Mesendoderm (in vitro differentiated cells): Measurements from ENCODE around the gene TMEM200B.

ENCODE experiments used
- DNase-seq: peaks from one replicate; pipeline ENCODE4 v3.0.0; 2013
- H2AK5ac ChIP-seq: 2 replicates; pipeline ENCODE4 v1.6.1; 2013; ENCODE audit warnings: low read length, inconsistent platforms
- H2BK120ac ChIP-seq: 2 replicates; pipeline ENCODE4 v1.6.1; 2013; ENCODE audit warnings: low read depth, mild to moderate bottlenecking, low read length, moderate library complexity, mixed read lengths
- H2BK15ac ChIP-seq: replicated peaks from 2 replicates; pipeline ENCODE4 v1.6.1; 2013; ENCODE audit warnings: low read depth, mild to moderate bottlenecking, moderate library complexity
- H2BK5ac ChIP-seq: 2 replicates; pipeline ENCODE4 v1.6.1; 2013; ENCODE audit warnings: low read length, inconsistent platforms
- H3K18ac ChIP-seq: 2 replicates; pipeline ENCODE4 v1.6.1; 2013; ENCODE audit warnings: mild to moderate bottlenecking, low read length, mixed read lengths
- H3K23ac ChIP-seq: one replicate; pipeline ENCODE4 v1.6.1; 2013; ENCODE audit warnings: low read length
- H3K27ac ChIP-seq: 2 replicates; pipeline ENCODE4 v1.5.1; 2013; ENCODE audit warnings: low read depth, mild to moderate bottlenecking, inconsistent platforms, low read length, moderate library complexity
- H3K27me3 ChIP-seq: 2 replicates; pipeline ENCODE4 v1.6.1; 2013; ENCODE audit warnings: low read length, control low read depth, mild to moderate bottlenecking, inconsistent platforms; ENCODE audit not compliant: insufficient read depth, poor library complexity
- H3K36me3 ChIP-seq: 2 replicates; pipeline ENCODE4 v1.6.1; 2013; ENCODE audit warnings: low read length, inconsistent platforms; ENCODE audit not compliant: control insufficient read depth, insufficient read depth
- H3K4ac ChIP-seq: one replicate; pipeline ENCODE4 v1.6.1; 2013; ENCODE audit warnings: low read depth, mild to moderate bottlenecking, low read length, moderate library complexity
- H3K4me1 ChIP-seq: 2 replicates; pipeline ENCODE4 v1.6.1; 2013; ENCODE audit warnings: low read depth, low read length, inconsistent platforms; ENCODE audit not compliant: control insufficient read depth
- H3K4me2 ChIP-seq: 2 replicates; pipeline ENCODE4 v1.6.1; 2013; ENCODE audit warnings: low read length
- H3K4me3 ChIP-seq: 2 replicates; pipeline ENCODE4 v1.5.1; 2013; ENCODE audit warnings: mild to moderate bottlenecking, low read length
- H3K56ac ChIP-seq: one replicate; pipeline ENCODE4 v1.6.1; 2013; ENCODE audit warnings: low read length
- H3K79me1 ChIP-seq: 2 replicates; pipeline ENCODE4 v1.6.1; 2013; ENCODE audit warnings: low read length, inconsistent platforms
- H3K79me2 ChIP-seq: 2 replicates; pipeline ENCODE4 v1.6.1; 2013; ENCODE audit warnings: mild to moderate bottlenecking, low read length; ENCODE audit not compliant: control insufficient read depth, insufficient read depth
- H3K9ac ChIP-seq: 2 replicates; pipeline ENCODE4 v1.6.1; 2013; ENCODE audit warnings: low read length, inconsistent platforms
- H4K5ac ChIP-seq: one replicate; pipeline ENCODE4 v1.6.1; 2013; ENCODE audit warnings: low read length
- H4K8ac ChIP-seq: one replicate; pipeline ENCODE4 v1.6.1; 2013; ENCODE audit warnings: low read depth, mild to moderate bottlenecking, control low read depth, low read length, moderate library complexity
- WGBS: extraction: QIAGEN DNeasy Blood & Tissue Kit; methylation state at CpG from one replicate; pipeline ENCODE4 v1.1.7; 2013; ENCODE audit warnings: low lambda C conversion rate, missing lambda C conversion rate; ENCODE audit not compliant: insufficient coverage; ENCODE audit errors: extremely low coverage; 5-methylcytosine and 5-hydroxymethylcytosine counted together

Gene TMEM200B

GRCh38 chr1:29166291-29166878 lies 42.7 kb upstream of the TMEM200B start:
- Histone ChIP-seq H3K4me1 (peaks cover 6% of the 10 kb centered on the region), H3K27me3 (no peaks in the 10 kb centered on the region), H2BK5ac (no peak overlapping the region), H3K56ac (no peak overlapping the region), H3K36me3 (no peaks in the 10 kb centered on the region), H3K4ac (no peak overlapping the region), H3K27ac (peak overlapping the region; percentile 22), H3K18ac (no peak overlapping the region), H3K4me2 (no peak overlapping the region), H3K79me2 (peaks cover 65% of the 10 kb centered on the region), H2BK15ac (no peak overlapping the region), H3K79me1 (peaks cover 20% of the 10 kb centered on the region), H3K9ac (no peak overlapping the region), H4K5ac (no peak overlapping the region), H2BK120ac (no peak overlapping the region), H4K8ac (no peak overlapping the region), H3K23ac (no peak overlapping the region), H3K4me3 (no peak overlapping the region), H2AK5ac (no peak overlapping the region)
- peak; percentile 44 for DNase-seq
- WGBS, result no CpG with 5 or more reads among the region's 9 CpGs

- Histone ChIP-seq H2BK120ac (no peak overlapping the region), H3K23ac (no peak overlapping the region), H3K4me2 (no peak overlapping the region), H3K79me2 (peaks cover 50% of the 10 kb centered on the region), H3K4ac (no peak overlapping the region), H2BK5ac (no peak overlapping the region), H2AK5ac (no peak overlapping the region), H3K18ac (no peak overlapping the region), H4K5ac (no peak overlapping the region), H3K36me3 (no peaks in the 10 kb centered on the region), H2BK15ac (no peak overlapping the region), H3K27ac (no peak overlapping the region), H3K4me1 (peaks cover 6% of the 10 kb centered on the region), H3K79me1 (peaks cover 14% of the 10 kb centered on the region), H4K8ac (no peak overlapping the region), H3K27me3 (no peaks in the 10 kb centered on the region), H3K4me3 (no peak overlapping the region), H3K9ac (no peak overlapping the region), H3K56ac (no peak overlapping the region)
- WGBS, result no CpG with 5 or more reads among the region's 4 CpGs
- DNase-seq, result no peak
Measured at GRCh38 chr1:29164588-29164987, 40.9 kb upstream of the TMEM200B start.

- H2AK5ac ChIP-seq, result no peak overlapping the region
- H3K27ac ChIP-seq, result no peak overlapping the region
- no peak overlapping the region for H4K8ac ChIP-seq
- H3K4ac ChIP-seq, result no peak overlapping the region
- peaks cover 39% of the 10 kb centered on the region for H3K79me2 ChIP-seq
- no peak overlapping the region for H3K23ac ChIP-seq
- H3K27me3 ChIP-seq, result no peaks in the 10 kb centered on the region
- no peak for DNase-seq
- peaks cover 2% of the 10 kb centered on the region for H3K36me3 ChIP-seq
- H4K5ac ChIP-seq, result no peak overlapping the region
- no peak overlapping the region for H3K4me3 ChIP-seq
- no peak overlapping the region for H2BK120ac ChIP-seq
- H3K79me1 ChIP-seq, result peaks cover 9% of the 10 kb centered on the region
- H2BK5ac ChIP-seq, result no peak overlapping the region
- H3K4me1 ChIP-seq, result peaks cover 6% of the 10 kb centered on the region
- no CpG with 5 or more reads among the region's 9 CpGs for WGBS
- no peak overlapping the region for H3K18ac ChIP-seq
- no peak overlapping the region for H2BK15ac ChIP-seq
- H3K56ac ChIP-seq, result no peak overlapping the region
- H3K4me2 ChIP-seq, result no peak overlapping the region
- no peak overlapping the region for H3K9ac ChIP-seq
Measured at GRCh38 chr1:29162476-29163138, 38.9 kb upstream of the TMEM200B start.

- H2BK120ac ChIP-seq, result no peak overlapping the region
- no peak overlapping the region for H3K4ac ChIP-seq
- H3K27ac ChIP-seq, result no peak overlapping the region
- peaks cover 11% of the 10 kb centered on the region for H3K79me1 ChIP-seq
- no peak overlapping the region for H2AK5ac ChIP-seq
- WGBS, result no CpG with 5 or more reads among the region's 4 CpGs
- H3K56ac ChIP-seq, result no peak overlapping the region
- no peak overlapping the region for H4K5ac ChIP-seq
- no peak for DNase-seq
- peaks cover 6% of the 10 kb centered on the region for H3K4me1 ChIP-seq
- no peak overlapping the region for H3K9ac ChIP-seq
- H3K23ac ChIP-seq, result no peak overlapping the region
- H3K79me2 ChIP-seq, result peaks cover 39% of the 10 kb centered on the region
- H3K4me2 ChIP-seq, result no peak overlapping the region
- H4K8ac ChIP-seq, result no peak overlapping the region
- peaks cover 3% of the 10 kb centered on the region for H3K36me3 ChIP-seq
- H2BK15ac ChIP-seq, result no peak overlapping the region
- no peak overlapping the region for H3K18ac ChIP-seq
- H3K27me3 ChIP-seq, result no peaks in the 10 kb centered on the region
- no peak overlapping the region for H2BK5ac ChIP-seq
- no peak overlapping the region for H3K4me3 ChIP-seq
Measured at GRCh38 chr1:29162025-29162424, 38.3 kb upstream of the TMEM200B start.

GRCh38 chr1:29159773-29160172 lies 36.1 kb upstream of the TMEM200B start:
- Histone ChIP-seq H3K79me2 (peaks cover 22% of the 10 kb centered on the region), H2AK5ac (no peak overlapping the region), H2BK5ac (no peak overlapping the region), H3K79me1 (peaks cover 11% of the 10 kb centered on the region), H4K8ac (no peak overlapping the region), H3K4me1 (peaks cover 8% of the 10 kb centered on the region), H3K23ac (no peak overlapping the region), H2BK15ac (no peak overlapping the region), H3K27me3 (no peaks in the 10 kb centered on the region), H2BK120ac (no peak overlapping the region), H3K18ac (no peak overlapping the region), H3K27ac (no peak overlapping the region), H3K9ac (no peak overlapping the region), H3K4me2 (no peak overlapping the region), H3K56ac (no peak overlapping the region), H3K36me3 (peaks cover 5% of the 10 kb centered on the region), H4K5ac (no peak overlapping the region), H3K4me3 (no peak overlapping the region), H3K4ac (no peak overlapping the region)
- DNase-seq, result no peak
- WGBS, result no CpG with 5 or more reads among the region's 3 CpGs

- H3K27me3 ChIP-seq, result no peaks in the 10 kb centered on the region
- H4K8ac ChIP-seq, result no peak overlapping the region
- H3K23ac ChIP-seq, result no peak overlapping the region
- H2BK120ac ChIP-seq, result no peak overlapping the region
- no peak overlapping the region for H2AK5ac ChIP-seq
- no CpG with 5 or more reads among the region's 3 CpGs for WGBS
- no peak overlapping the region for H2BK15ac ChIP-seq
- no peak for DNase-seq
- no peak overlapping the region for H4K5ac ChIP-seq
- H3K36me3 ChIP-seq, result peaks cover 9% of the 10 kb centered on the region
- no peak overlapping the region for H3K4ac ChIP-seq
- H3K79me1 ChIP-seq, result peaks cover 7% of the 10 kb centered on the region
- peaks cover 3% of the 10 kb centered on the region for H3K4me1 ChIP-seq
- H3K27ac ChIP-seq, result peak overlapping the region; percentile 85
- no peak overlapping the region for H3K4me3 ChIP-seq
- no peak overlapping the region for H3K18ac ChIP-seq
- no peak overlapping the region for H2BK5ac ChIP-seq
- H3K56ac ChIP-seq, result peak overlapping the region; percentile 47
- no peak overlapping the region for H3K9ac ChIP-seq
- H3K79me2 ChIP-seq, result peaks cover 7% of the 10 kb centered on the region
- H3K4me2 ChIP-seq, result no peak overlapping the region
Measured at GRCh38 chr1:29157269-29157601, 33.5 kb upstream of the TMEM200B start.
